Esophagus muscularis mucosa (tissue), 4 donors: ENCODE measurements around the gene CLTA.

ENCODE experiments used
- CTCF ChIP-seq, 3 experiments: fragments of 200-600 bp in 2 of 3; fragments of 450-650 bp in 1 of 3; sonication (generic) in 2 of 3; IDR thresholded peaks; one replicate each; pipeline ENCODE4 v1.5.1; 2017 to 2019; ENCODE audit warnings: antibody characterized with exemption in 3 of 3, mild to moderate bottlenecking in 2 of 3, moderate library complexity in 1 of 3
- EP300 ChIP-seq: sonication (generic); formaldehyde crosslinking; IDR thresholded peaks from one replicate; pipeline ENCODE4 v1.6.1; 2017; ENCODE audit warnings: antibody characterized with exemption
- POLR2A ChIP-seq: fragments of 450-650 bp; IDR thresholded peaks from one replicate; pipeline ENCODE4 v1.6.1; 2017; ENCODE audit warnings: antibody characterized with exemption, moderate library complexity, mild to moderate bottlenecking, low read depth

GRCh38 chr9:36177571-36177970 lies 13.2 kb upstream of the CLTA start:
- TF ChIP-seq CTCF (IDR thresholded peaks at IDR 0.05) (no peak), EP300 (no peak), POLR2A (no peak)
